Liver (tissue), 9 donors: Measurements from ENCODE around the gene EDN1. TPM values are rescaled to one million over a fixed set of nuclear protein-coding genes. Genes with fewer than 3 reads are reported as not detected.

Source experiments
- DNase-seq: peaks from one replicate; pipeline ENCODE4 v3.0.0-alpha.2; 2017; ENCODE audit warnings: low spot score
- H3K27ac ChIP-seq, 2 donors: one replicate each; pipeline ENCODE4 v1.7.0; 2013; ENCODE audit warnings: inconsistent platforms in 2 of 2, low read length in 2 of 2, control low read depth in 1 of 2, low read depth in 1 of 2, mild to moderate bottlenecking in 1 of 2
- H3K27me3 ChIP-seq, 4 donors: one replicate each; pipeline versions ENCODE4 v1.6.1 to v1.7.0; 2013; ENCODE audit warnings: low read length in 3 of 4, inconsistent platforms in 1 of 4, mild to moderate bottlenecking in 1 of 4, moderate library complexity in 1 of 4; ENCODE audit not compliant: control insufficient read depth in 4 of 4, insufficient read depth in 4 of 4
- H3K36me3 ChIP-seq, 4 donors: one replicate each; pipeline versions ENCODE4 v1.6.1 to v1.7.0; 2013; ENCODE audit warnings: low read length in 3 of 4, mild to moderate bottlenecking in 3 of 4, low read depth in 1 of 4, moderate library complexity in 1 of 4; ENCODE audit not compliant: control insufficient read depth in 4 of 4, insufficient read depth in 3 of 4
- H3K4me1 ChIP-seq, 4 donors: one replicate each; pipeline versions ENCODE4 v1.6.1 to v1.7.0; 2013; ENCODE audit warnings: low read length in 3 of 4, mild to moderate bottlenecking in 3 of 4, moderate library complexity in 1 of 4; ENCODE audit not compliant: control insufficient read depth in 4 of 4, insufficient read depth in 4 of 4
- H3K4me3 ChIP-seq, 3 donors: one replicate each; pipeline versions ENCODE4 v1.6.1 to v1.7.0; 2013; ENCODE audit warnings: low read length in 3 of 3, control low read depth in 1 of 3, low read depth in 1 of 3, mild to moderate bottlenecking in 1 of 3
- H3K9ac ChIP-seq, 2 donors: one replicate each; pipeline ENCODE4 v1.7.0; 2013; ENCODE audit warnings: low read length in 2 of 2, mild to moderate bottlenecking in 2 of 2, moderate library complexity in 2 of 2, control low read depth in 1 of 2, low read depth in 1 of 2
- H3K9me3 ChIP-seq, 4 donors: one replicate each; pipeline versions ENCODE4 v1.6.1 to v1.7.0; 2013; ENCODE audit warnings: low read length in 3 of 4; ENCODE audit not compliant: control insufficient read depth in 4 of 4
- EGR1 ChIP-seq, 2 donors: IDR thresholded peaks; 2 replicates each; pipeline ENCODE4 v1.6.1; 2016 to 2018; ENCODE audit warnings: antibody characterized with exemption in 2 of 2, low read depth in 2 of 2
- FOXA1 ChIP-seq: IDR thresholded peaks from 2 replicates; pipeline ENCODE4 v1.6.1; 2016; ENCODE audit warnings: antibody characterized with exemption
- FOXA2 ChIP-seq: IDR thresholded peaks from 2 replicates; pipeline ENCODE4 v1.6.1; 2016; ENCODE audit warnings: antibody characterized with exemption
- GABPA ChIP-seq, 2 donors: IDR thresholded peaks in 1 of 2; conservative IDR thresholded peaks in 1 of 2; 2 replicates each; pipeline ENCODE4 v1.6.1; 2016; ENCODE audit warnings: antibody characterized with exemption in 2 of 2, mild to moderate bottlenecking in 1 of 2, moderate library complexity in 1 of 2
- HNF4A ChIP-seq, 2 donors: conservative IDR thresholded peaks; 2 replicates each; pipeline ENCODE4 v1.6.1; 2016; ENCODE audit warnings: antibody characterized with exemption in 2 of 2, mild to moderate bottlenecking in 2 of 2
- HNF4G ChIP-seq: IDR thresholded peaks from 2 replicates; pipeline ENCODE4 v1.6.1; 2016; ENCODE audit warnings: antibody characterized with exemption
- JUND ChIP-seq, 2 donors: IDR thresholded peaks; 2 replicates each; pipeline ENCODE4 v1.6.1; 2016; ENCODE audit warnings: antibody characterized with exemption in 2 of 2
- NR2F2 ChIP-seq: IDR thresholded peaks from 2 replicates; pipeline ENCODE4 v1.6.1; 2016; ENCODE audit warnings: antibody characterized with exemption
- RAD21 ChIP-seq, 2 donors: IDR thresholded peaks; 2 replicates each; pipeline ENCODE4 v1.6.1; 2016; ENCODE audit warnings: antibody characterized with exemption in 2 of 2, mild to moderate bottlenecking in 2 of 2
- RXRA ChIP-seq, 2 donors: IDR thresholded peaks; 2 replicates each; pipeline ENCODE4 v1.6.1; 2017 to 2018; ENCODE audit warnings: antibody characterized with exemption in 2 of 2, mild to moderate bottlenecking in 1 of 2
- SP1 ChIP-seq: IDR thresholded peaks from 2 replicates; pipeline ENCODE4 v1.6.1; 2018; ENCODE audit warnings: antibody characterized with exemption, mild to moderate bottlenecking
- TAF1 ChIP-seq: conservative IDR thresholded peaks from 2 replicates; pipeline ENCODE4 v1.6.1; 2016; ENCODE audit warnings: antibody characterized with exemption, mild to moderate bottlenecking
- YY1 ChIP-seq: IDR thresholded peaks from 2 replicates; pipeline ENCODE4 v1.6.1; 2016; ENCODE audit warnings: antibody characterized with exemption, mild to moderate bottlenecking
- WGBS: extraction: QIAGEN DNeasy Blood & Tissue Kit; methylation state at CpG from one replicate; pipeline ENCODE4 v1.1.7; 2013; 5-methylcytosine and 5-hydroxymethylcytosine counted together
- polyA plus RNA-seq, 2 donors: library from polyadenylated mRNA; stranded (reverse) in 1 of 2; unstranded in 1 of 2; fragments of 200-250 nt in 1 of 2; fragments of >200 nt in 1 of 2; fragmentation: Nextera tagmentation in 1 of 2; extraction: Ambion mirVana in 1 of 2; gene quantifications; one replicate each; pipeline versions ENCODE4 v1.2.1 to v1.2.3, GENCODE V29; 2013 to 2015
- total RNA-seq, 2 donors: library from RNA; depleted of rRNA; stranded (reverse); fragments of >200 nt; gene quantifications; one replicate each; pipeline ENCODE4 v1.2.3, GENCODE V29; 2014
- TF ChIP-seq, protein P1 (sequence below): IDR thresholded peaks from 2 replicates; pipeline ENCODE4 v1.6.1; 2016; ENCODE audit warnings: antibody characterized with exemption
- TF ChIP-seq, protein P2 (sequence below): IDR thresholded peaks from 2 replicates; pipeline ENCODE4 v1.6.1; 2016; ENCODE audit warnings: antibody characterized with exemption
- TF ChIP-seq, protein P3 (sequence below): IDR thresholded peaks from 2 replicates; pipeline ENCODE4 v1.6.1; 2016; ENCODE audit warnings: antibody characterized with exemption
- TF ChIP-seq, protein P4 (sequence below): fragments of 150-350 bp; IDR thresholded peaks from 2 replicates; pipeline ENCODE4 v1.5.1; 2017; ENCODE audit warnings: improper control_type of control experiment, low read depth, low read length; ENCODE audit not compliant: missing input control
- TF ChIP-seq, protein P5 (sequence below): IDR thresholded peaks from 2 replicates; pipeline ENCODE4 v1.6.1; 2016; ENCODE audit warnings: antibody characterized with exemption, mild to moderate bottlenecking
- donor health status: healthy.
- donor health status: healthy.
- donor health status: healthy.
- donor health status: healthy.
- donor health status: healthy.

Gene EDN1
- total and polyA plus RNA-seq, 4 donors, result 0.70 to 1.2 (median 1.0) TPM

DNA sequence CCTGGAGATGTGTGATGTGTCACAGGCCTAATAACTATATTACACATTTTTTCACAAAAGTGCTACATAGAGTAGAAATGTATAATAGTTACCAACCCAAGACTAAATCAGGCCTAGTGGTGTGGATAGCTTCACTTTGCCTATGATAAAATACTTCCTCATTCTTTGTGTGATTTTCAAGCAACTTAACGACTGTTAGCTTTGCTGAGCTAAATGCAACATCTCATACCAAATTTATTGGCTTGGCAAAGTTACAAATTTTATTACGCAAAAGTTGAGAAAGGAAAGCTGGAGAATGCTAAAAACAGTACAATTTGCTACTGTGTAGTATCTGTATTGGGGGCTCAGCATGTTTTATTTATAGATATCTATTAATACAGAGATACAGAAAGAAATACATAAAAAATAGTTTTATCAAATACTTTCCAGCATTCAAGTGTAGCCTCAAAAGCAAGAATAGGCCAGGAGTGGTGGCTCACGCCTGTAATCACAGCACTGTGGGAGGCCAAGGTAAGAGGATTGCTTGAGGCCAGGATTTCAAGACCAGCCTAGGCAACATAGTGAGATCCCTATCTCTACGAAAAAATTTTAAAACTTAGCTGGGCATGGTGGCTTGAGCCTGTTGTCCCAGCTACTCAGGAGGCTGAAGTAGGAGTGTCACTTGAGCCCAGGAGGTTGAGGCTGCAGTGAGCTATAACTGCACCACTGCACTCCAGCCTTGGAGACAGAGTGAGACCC is 3.6 kb upstream of the EDN1 start:
- TF ChIP-seq FOXA2 (no peak), SP1 (no peak), FOXA1 (no peak), HNF4G (no peak), GABPA (IDR thresholded peaks at IDR 0.05 in 1 of 2, conservative IDR thresholded peaks at IDR 0.05 in 1 of 2) (no peak)
- TF ChIP-seq, protein P1, sequence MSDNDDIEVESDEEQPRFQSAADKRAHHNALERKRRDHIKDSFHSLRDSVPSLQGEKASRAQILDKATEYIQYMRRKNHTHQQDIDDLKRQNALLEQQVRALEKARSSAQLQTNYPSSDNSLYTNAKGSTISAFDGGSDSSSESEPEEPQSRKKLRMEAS, result no peak
- Histone ChIP-seq H3K9me3 (no peaks in the 10 kb centered on the region), H3K27me3 (no peaks in the 10 kb centered on the region), H3K9ac (no peak overlapping the region), H3K27ac (no peak overlapping the region), H3K4me1 (peaks cover 0 to 16% (median 9%) of the 10 kb centered on the region in 4 donors), H3K36me3 (no peaks in the 10 kb centered on the region), H3K4me3 (no peak overlapping the region)
- DNase-seq, result no peak
- WGBS, result 81% methylated on average over 4 of the region's 4 CpGs

DNA sequence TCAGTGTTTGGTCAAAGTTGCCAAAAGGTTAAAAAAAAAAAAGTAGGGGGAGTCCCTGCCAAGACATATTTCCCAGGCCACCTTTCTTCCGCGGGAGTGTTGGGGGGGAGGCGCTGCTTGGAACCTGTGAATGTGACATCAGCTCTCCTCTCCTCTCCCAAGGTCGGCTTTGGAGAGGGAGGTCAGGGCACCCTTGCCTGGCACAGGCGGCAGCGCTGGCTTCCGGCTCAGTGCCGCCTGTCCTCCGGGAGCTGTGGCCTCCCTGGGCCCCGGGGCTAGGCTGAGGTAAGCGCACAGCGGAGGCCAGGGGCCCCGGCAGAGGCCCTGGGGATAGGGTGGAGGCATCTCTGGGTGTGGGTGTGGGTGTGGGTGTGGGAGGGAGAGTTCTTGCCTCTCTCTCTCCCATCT is 1.9 kb upstream of the EDN1 start:
- TF ChIP-seq EGR1 (IDR thresholded peaks at IDR 0.05; ENCODE audit: low read depth in 2 of 2), result no peak
- TF ChIP-seq, protein P2, sequence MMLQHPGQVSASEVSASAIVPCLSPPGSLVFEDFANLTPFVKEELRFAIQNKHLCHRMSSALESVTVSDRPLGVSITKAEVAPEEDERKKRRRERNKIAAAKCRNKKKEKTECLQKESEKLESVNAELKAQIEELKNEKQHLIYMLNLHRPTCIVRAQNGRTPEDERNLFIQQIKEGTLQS, result no peak
- no peak for TF ChIP-seq FOXA2
- TF ChIP-seq FOXA1, result no peak
- TF ChIP-seq, protein P1, result no peak
- TF ChIP-seq HNF4A (conservative IDR thresholded peaks at IDR 0.05), result no peak
- TF ChIP-seq TAF1, result no peak
- TF ChIP-seq GABPA (IDR thresholded peaks at IDR 0.05 in 1 of 2, conservative IDR thresholded peaks at IDR 0.05 in 1 of 2), result no peak
- TF ChIP-seq, protein P3, sequence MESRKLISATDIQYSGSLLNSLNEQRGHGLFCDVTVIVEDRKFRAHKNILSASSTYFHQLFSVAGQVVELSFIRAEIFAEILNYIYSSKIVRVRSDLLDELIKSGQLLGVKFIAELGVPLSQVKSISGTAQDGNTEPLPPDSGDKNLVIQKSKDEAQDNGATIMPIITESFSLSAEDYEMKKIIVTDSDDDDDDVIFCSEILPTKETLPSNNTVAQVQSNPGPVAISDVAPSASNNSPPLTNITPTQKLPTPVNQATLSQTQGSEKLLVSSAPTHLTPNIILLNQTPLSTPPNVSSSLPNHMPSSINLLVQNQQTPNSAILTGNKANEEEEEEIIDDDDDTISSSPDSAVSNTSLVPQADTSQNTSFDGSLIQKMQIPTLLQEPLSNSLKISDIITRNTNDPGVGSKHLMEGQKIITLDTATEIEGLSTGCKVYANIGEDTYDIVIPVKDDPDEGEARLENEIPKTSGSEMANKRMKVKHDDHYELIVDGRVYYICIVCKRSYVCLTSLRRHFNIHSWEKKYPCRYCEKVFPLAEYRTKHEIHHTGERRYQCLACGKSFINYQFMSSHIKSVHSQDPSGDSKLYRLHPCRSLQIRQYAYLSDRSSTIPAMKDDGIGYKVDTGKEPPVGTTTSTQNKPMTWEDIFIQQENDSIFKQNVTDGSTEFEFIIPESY, result no peak
- no peak for TF ChIP-seq RXRA (IDR thresholded peaks at IDR 0.05)
- TF ChIP-seq HNF4G, result no peak
- no peak for TF ChIP-seq SP1
- TF ChIP-seq NR2F2, result no peak
- no peak for TF ChIP-seq RAD21 (IDR thresholded peaks at IDR 0.05)
- TF ChIP-seq, protein P4, sequence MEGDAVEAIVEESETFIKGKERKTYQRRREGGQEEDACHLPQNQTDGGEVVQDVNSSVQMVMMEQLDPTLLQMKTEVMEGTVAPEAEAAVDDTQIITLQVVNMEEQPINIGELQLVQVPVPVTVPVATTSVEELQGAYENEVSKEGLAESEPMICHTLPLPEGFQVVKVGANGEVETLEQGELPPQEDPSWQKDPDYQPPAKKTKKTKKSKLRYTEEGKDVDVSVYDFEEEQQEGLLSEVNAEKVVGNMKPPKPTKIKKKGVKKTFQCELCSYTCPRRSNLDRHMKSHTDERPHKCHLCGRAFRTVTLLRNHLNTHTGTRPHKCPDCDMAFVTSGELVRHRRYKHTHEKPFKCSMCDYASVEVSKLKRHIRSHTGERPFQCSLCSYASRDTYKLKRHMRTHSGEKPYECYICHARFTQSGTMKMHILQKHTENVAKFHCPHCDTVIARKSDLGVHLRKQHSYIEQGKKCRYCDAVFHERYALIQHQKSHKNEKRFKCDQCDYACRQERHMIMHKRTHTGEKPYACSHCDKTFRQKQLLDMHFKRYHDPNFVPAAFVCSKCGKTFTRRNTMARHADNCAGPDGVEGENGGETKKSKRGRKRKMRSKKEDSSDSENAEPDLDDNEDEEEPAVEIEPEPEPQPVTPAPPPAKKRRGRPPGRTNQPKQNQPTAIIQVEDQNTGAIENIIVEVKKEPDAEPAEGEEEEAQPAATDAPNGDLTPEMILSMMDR, result no peak
- TF ChIP-seq JUND (IDR thresholded peaks at IDR 0.05), result no peak
- TF ChIP-seq, protein P5, sequence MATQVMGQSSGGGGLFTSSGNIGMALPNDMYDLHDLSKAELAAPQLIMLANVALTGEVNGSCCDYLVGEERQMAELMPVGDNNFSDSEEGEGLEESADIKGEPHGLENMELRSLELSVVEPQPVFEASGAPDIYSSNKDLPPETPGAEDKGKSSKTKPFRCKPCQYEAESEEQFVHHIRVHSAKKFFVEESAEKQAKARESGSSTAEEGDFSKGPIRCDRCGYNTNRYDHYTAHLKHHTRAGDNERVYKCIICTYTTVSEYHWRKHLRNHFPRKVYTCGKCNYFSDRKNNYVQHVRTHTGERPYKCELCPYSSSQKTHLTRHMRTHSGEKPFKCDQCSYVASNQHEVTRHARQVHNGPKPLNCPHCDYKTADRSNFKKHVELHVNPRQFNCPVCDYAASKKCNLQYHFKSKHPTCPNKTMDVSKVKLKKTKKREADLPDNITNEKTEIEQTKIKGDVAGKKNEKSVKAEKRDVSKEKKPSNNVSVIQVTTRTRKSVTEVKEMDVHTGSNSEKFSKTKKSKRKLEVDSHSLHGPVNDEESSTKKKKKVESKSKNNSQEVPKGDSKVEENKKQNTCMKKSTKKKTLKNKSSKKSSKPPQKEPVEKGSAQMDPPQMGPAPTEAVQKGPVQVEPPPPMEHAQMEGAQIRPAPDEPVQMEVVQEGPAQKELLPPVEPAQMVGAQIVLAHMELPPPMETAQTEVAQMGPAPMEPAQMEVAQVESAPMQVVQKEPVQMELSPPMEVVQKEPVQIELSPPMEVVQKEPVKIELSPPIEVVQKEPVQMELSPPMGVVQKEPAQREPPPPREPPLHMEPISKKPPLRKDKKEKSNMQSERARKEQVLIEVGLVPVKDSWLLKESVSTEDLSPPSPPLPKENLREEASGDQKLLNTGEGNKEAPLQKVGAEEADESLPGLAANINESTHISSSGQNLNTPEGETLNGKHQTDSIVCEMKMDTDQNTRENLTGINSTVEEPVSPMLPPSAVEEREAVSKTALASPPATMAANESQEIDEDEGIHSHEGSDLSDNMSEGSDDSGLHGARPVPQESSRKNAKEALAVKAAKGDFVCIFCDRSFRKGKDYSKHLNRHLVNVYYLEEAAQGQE, result no peak
- no peak for TF ChIP-seq YY1
- Histone ChIP-seq H3K36me3 (no peaks in the 10 kb centered on the region), H3K4me3 (no peak overlapping the region), H3K9ac (no peak overlapping the region), H3K9me3 (no peaks in the 10 kb centered on the region), H3K4me1 (peaks cover 0 to 25% (median 12%) of the 10 kb centered on the region in 4 donors), H3K27me3 (no peaks in the 10 kb centered on the region), H3K27ac (no peak overlapping the region)
- whole genome bisulfite sequencing, result 92% methylated on average over 13 of the region's 13 CpGs
- DNase-seq, result no peak
